ENCODE measurements around the gene PLEKHA7. TPM values are rescaled to one million over a fixed set of nuclear protein-coding genes. Genes with fewer than 3 reads are reported as not detected.

The PLEKHA7 gene
- total RNA-seq, 1 experiment from 2014 or later, result 13.0 TPM

GRCh38 chr11:17026487-17027082, 12.4 kb upstream of the PLEKHA7 start (continued):
- TF ChIP-seq PRDM15 (CRISPR knock-in tag; IDR thresholded peaks at IDR 0.05) (no peak), CDX4 (CRISPR knock-in tag; IDR thresholded peaks at IDR 0.05; ENCODE audit: borderline replicate concordance) (no peak), NR1H2 (CRISPR knock-in tag; IDR thresholded peaks at IDR 0.05) (no peak), E2F5 (CRISPR knock-in tag; IDR thresholded peaks at IDR 0.05) (no peak), GABPB1 (CRISPR knock-in tag; IDR thresholded peaks at IDR 0.05) (no peak), SMAD3 (CRISPR knock-in tag; IDR thresholded peaks at IDR 0.05; ENCODE audit: borderline replicate concordance) (no peak), NR3C1 (CRISPR knock-in tag; conservative IDR thresholded peaks at IDR 0.05; ENCODE audit: low read depth) (no peak), ZNF396 (CRISPR knock-in tag; IDR thresholded peaks at IDR 0.05; ENCODE audit: borderline replicate concordance) (no peak)
- TF ChIP-seq, protein P1, sequence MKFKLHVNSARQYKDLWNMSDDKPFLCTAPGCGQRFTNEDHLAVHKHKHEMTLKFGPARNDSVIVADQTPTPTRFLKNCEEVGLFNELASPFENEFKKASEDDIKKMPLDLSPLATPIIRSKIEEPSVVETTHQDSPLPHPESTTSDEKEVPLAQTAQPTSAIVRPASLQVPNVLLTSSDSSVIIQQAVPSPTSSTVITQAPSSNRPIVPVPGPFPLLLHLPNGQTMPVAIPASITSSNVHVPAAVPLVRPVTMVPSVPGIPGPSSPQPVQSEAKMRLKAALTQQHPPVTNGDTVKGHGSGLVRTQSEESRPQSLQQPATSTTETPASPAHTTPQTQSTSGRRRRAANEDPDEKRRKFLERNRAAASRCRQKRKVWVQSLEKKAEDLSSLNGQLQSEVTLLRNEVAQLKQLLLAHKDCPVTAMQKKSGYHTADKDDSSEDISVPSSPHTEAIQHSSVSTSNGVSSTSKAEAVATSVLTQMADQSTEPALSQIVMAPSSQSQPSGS (CRISPR knock-in tag; IDR thresholded peaks at IDR 0.05; ENCODE audit: borderline replicate concordance, low read depth), result no peak
- TF ChIP-seq, protein P2, sequence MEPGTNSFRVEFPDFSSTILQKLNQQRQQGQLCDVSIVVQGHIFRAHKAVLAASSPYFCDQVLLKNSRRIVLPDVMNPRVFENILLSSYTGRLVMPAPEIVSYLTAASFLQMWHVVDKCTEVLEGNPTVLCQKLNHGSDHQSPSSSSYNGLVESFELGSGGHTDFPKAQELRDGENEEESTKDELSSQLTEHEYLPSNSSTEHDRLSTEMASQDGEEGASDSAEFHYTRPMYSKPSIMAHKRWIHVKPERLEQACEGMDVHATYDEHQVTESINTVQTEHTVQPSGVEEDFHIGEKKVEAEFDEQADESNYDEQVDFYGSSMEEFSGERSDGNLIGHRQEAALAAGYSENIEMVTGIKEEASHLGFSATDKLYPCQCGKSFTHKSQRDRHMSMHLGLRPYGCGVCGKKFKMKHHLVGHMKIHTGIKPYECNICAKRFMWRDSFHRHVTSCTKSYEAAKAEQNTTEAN (CRISPR knock-in tag; IDR thresholded peaks at IDR 0.05), result no peak
- TF ChIP-seq, protein P3, sequence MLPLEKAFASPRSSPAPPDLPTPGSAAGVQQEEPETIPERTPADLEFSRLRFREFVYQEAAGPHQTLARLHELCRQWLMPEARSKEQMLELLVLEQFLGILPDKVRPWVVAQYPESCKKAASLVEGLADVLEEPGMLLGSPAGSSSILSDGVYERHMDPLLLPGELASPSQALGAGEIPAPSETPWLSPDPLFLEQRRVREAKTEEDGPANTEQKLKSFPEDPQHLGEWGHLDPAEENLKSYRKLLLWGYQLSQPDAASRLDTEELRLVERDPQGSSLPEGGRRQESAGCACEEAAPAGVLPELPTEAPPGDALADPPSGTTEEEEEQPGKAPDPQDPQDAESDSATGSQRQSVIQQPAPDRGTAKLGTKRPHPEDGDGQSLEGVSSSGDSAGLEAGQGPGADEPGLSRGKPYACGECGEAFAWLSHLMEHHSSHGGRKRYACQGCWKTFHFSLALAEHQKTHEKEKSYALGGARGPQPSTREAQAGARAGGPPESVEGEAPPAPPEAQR (CRISPR knock-in tag; IDR thresholded peaks at IDR 0.05), result no peak

DNA sequence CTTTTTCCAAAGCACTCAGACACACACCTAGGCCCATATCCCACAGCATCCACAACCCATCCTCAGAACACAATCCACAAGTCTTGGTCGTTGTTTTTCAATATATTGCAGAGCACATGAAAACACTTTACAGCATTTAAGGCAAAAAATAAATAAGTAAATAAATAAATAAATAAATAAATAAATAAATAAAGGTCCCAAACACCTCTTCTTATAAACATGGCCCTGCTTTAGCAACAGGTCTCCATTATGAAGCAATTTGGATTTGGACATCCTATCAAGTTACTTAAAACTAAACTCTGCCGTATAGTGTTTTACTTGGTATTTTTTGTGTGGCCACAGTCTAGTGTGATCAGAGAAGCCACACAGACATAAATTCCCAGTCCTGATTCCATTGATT, 10.7 kb upstream of the PLEKHA7 start:
- H3K36me3 Mint-ChIP-seq, result 0 out of 2 replicates have a peak, but pooled peaks cover 2% of the 10 kb centered on the region
- peaks cover 10% of the 10 kb centered on the region for H3K4me1 Mint-ChIP-seq
- no peak overlapping the region for H3K4me3 Mint-ChIP-seq
- CTCF ChIA-PET, result no interaction called here
- no peaks in the 10 kb centered on the region; the same call in 1 of the 2 replicates for H3K9me3 Mint-ChIP-seq
- POLR2A ChIA-PET, result no interaction called here
- H3K27ac Mint-ChIP-seq, result no peak overlapping the region
- ATAC-seq, result no peak
- no peak for DNase-seq (ENCODE audit: low spot score)
- no peaks in the 10 kb centered on the region for H3K27me3 Mint-ChIP-seq (ENCODE audit: low read depth)
- TF ChIP-seq ESRRA (CRISPR knock-in tag; IDR thresholded peaks at IDR 0.05; ENCODE audit: borderline replicate concordance) (no peak), FOXK1 (CRISPR knock-in tag; IDR thresholded peaks at IDR 0.05) (no peak), ZNF416 (CRISPR knock-in tag; IDR thresholded peaks at IDR 0.05) (no peak), CDX4 (CRISPR knock-in tag; IDR thresholded peaks at IDR 0.05; ENCODE audit: borderline replicate concordance) (no peak), CREB1 (CRISPR knock-in tag; IDR thresholded peaks at IDR 0.05) (no peak), TCF7 (CRISPR knock-in tag; IDR thresholded peaks at IDR 0.05; ENCODE audit: low read depth) (no peak), ZNF425 (CRISPR knock-in tag; conservative IDR thresholded peaks at IDR 0.05) (no peak)
- TF ChIP-seq, protein P4, sequence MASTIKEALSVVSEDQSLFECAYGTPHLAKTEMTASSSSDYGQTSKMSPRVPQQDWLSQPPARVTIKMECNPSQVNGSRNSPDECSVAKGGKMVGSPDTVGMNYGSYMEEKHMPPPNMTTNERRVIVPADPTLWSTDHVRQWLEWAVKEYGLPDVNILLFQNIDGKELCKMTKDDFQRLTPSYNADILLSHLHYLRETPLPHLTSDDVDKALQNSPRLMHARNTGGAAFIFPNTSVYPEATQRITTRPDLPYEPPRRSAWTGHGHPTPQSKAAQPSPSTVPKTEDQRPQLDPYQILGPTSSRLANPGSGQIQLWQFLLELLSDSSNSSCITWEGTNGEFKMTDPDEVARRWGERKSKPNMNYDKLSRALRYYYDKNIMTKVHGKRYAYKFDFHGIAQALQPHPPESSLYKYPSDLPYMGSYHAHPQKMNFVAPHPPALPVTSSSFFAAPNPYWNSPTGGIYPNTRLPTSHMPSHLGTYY (CRISPR knock-in tag; IDR thresholded peaks at IDR 0.05), result no peak

Measured in WTC11 (cell line).